ENCODE data around the gene RNF208. TPM values are rescaled to one million over a fixed set of nuclear protein-coding genes. Genes with fewer than 3 reads are reported as not detected.

Gene RNF208
- polyA plus RNA-seq, 1 of the 3 experiments (the other 2 are of a cell fraction): 2.7 TPM

GRCh38 chr9:137256362-137256761 lies 34.3 kb upstream of the RNF208 start:
- Histone ChIP-seq H3K9me3 (no peaks in the 10 kb centered on the region), H3K9me2 (no peaks in the 10 kb centered on the region), H3K4me2 (peak overlapping the region; percentile 95), H3F3A (replicated peaks; ENCODE audit: insufficient read depth) (no peaks in the 10 kb centered on the region), H3K27ac (ENCODE audit: low read depth in 2 of 2, low read length in 1 of 2) (no peak overlapping the region), H3K4me1 (ENCODE audit: control insufficient read depth in 1 of 2, insufficient read depth in 2 of 2, low read depth in 1 of 2, low read length in 1 of 2) (peaks cover 0 to 21% of the 10 kb centered on the region in 2 experiments; a peak in 1 of 4 replicates), H3K4me3 (ENCODE audit: low read depth in 2 of 2, low read length in 1 of 2) (peak overlapping the region; percentile 94 to 96), H3K36me3 (replicated peaks in 1 of 2; ENCODE audit: control insufficient read depth in 1 of 2, insufficient read depth in 2 of 2, low read length in 1 of 2) (peaks cover 10 to 15% of the 10 kb centered on the region in 2 experiments), H3K9ac (peak overlapping the region; percentile 88; the same call in 1 of the 2 replicates), H3K27me3 (ENCODE audit: insufficient read depth) (no peaks in the 10 kb centered on the region), H3K79me2 (ENCODE audit: insufficient read depth) (peaks cover 47% of the 10 kb centered on the region), H2AFZ (ENCODE audit: low read depth) (no peak overlapping the region), H4K20me1 (ENCODE audit: insufficient read depth) (peaks cover 12% of the 10 kb centered on the region; the same call in 1 of the 2 replicates)
- 91% methylated on average over 6 of the region's 15 CpGs for WGBS (ENCODE audit: low lambda C conversion rate)
- CTCF ChIA-PET: interaction anchor here (1.7 to 4.6 kb wide), 2 partner anchors 19 to 30 kb away, joined by 4 to 33 read pairs; no protein-coding TSS in a partner anchor
- TF ChIP-seq TCF12 (IDR thresholded peaks at IDR 0.05) (no peak), REST (IDR thresholded peaks at IDR 0.05; ENCODE audit: low read depth, low read length) (0 out of 2 replicates have a peak, but pooled peaks have one; percentile 56)
- DNase-seq: no peak
- POLR2A ChIA-PET: interaction anchor here (0.5 to 6.6 kb wide), 3 partner anchors 15 to 55 kb away, joined by 3 to 83 read pairs (median 3); partner anchors contain the start of gene TUBB4B

- CTCF ChIA-PET: interaction anchor here (0.7 to 4.6 kb wide), 4 partner anchors 13 to 28 kb away, joined by 3 to 33 read pairs (median 6); partner anchors contain the start of genes RNF224 and TUBB4B
- Histone ChIP-seq H3K27me3 (ENCODE audit: insufficient read depth) (no peaks in the 10 kb centered on the region), H3F3A (replicated peaks; ENCODE audit: insufficient read depth) (no peaks in the 10 kb centered on the region), H3K79me2 (ENCODE audit: insufficient read depth) (peaks cover 43% of the 10 kb centered on the region), H3K9ac (peak overlapping the region; percentile 88), H3K4me3 (ENCODE audit: low read depth in 2 of 2, low read length in 1 of 2) (peak overlapping the region; percentile 94 to 96), H3K4me2 (peak overlapping the region; percentile 95), H3K9me3 (no peaks in the 10 kb centered on the region), H4K20me1 (ENCODE audit: insufficient read depth) (peaks cover 12% of the 10 kb centered on the region; the same call in 1 of the 2 replicates), H3K9me2 (no peaks in the 10 kb centered on the region), H2AFZ (ENCODE audit: low read depth) (peak overlapping the region; percentile 85), H3K36me3 (replicated peaks in 1 of 2; ENCODE audit: control insufficient read depth in 1 of 2, insufficient read depth in 2 of 2, low read length in 1 of 2) (peaks cover 10 to 15% of the 10 kb centered on the region in 2 experiments), H3K27ac (ENCODE audit: low read depth in 2 of 2, low read length in 1 of 2) (peak overlapping the region; percentile 38 to 71; a peak in 3 of 4 replicates), H3K4me1 (ENCODE audit: control insufficient read depth in 1 of 2, insufficient read depth in 2 of 2, low read depth in 1 of 2, low read length in 1 of 2) (peaks cover 0 to 23% of the 10 kb centered on the region in 2 experiments; a peak in 1 of 4 replicates)
- TF ChIP-seq GABPA (IDR thresholded peaks at IDR 0.05; ENCODE audit: low read depth): no peak
- no peak for TF ChIP-seq NFIC (IDR thresholded peaks at IDR 0.05; ENCODE audit: borderline replicate concordance)
- TF ChIP-seq YY1 (IDR thresholded peaks at IDR 0.05; ENCODE audit: low read depth): no peak
- TF ChIP-seq MEF2A (IDR thresholded peaks at IDR 0.05; ENCODE audit: borderline replicate concordance, low read depth): no peak
- TF ChIP-seq, protein P1, sequence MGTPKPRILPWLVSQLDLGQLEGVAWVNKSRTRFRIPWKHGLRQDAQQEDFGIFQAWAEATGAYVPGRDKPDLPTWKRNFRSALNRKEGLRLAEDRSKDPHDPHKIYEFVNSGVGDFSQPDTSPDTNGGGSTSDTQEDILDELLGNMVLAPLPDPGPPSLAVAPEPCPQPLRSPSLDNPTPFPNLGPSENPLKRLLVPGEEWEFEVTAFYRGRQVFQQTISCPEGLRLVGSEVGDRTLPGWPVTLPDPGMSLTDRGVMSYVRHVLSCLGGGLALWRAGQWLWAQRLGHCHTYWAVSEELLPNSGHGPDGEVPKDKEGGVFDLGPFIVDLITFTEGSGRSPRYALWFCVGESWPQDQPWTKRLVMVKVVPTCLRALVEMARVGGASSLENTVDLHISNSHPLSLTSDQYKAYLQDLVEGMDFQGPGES (IDR thresholded peaks at IDR 0.05; ENCODE audit: low read depth, low read length): no peak
- TF ChIP-seq POLR2AphosphoS5 (IDR thresholded peaks at IDR 0.05; ENCODE audit: low read depth, low read length): no peak
- TF ChIP-seq RCOR1 (IDR thresholded peaks at IDR 0.05; ENCODE audit: low read length): no peak
- no peak for TF ChIP-seq EZH2phosphoT487 (IDR thresholded peaks at IDR 0.05; ENCODE audit: borderline replicate concordance, low read depth)
- TF ChIP-seq SMC3 (IDR thresholded peaks at IDR 0.05; ENCODE audit: low read depth, low read length): no peak
- TF ChIP-seq FOXM1 (IDR thresholded peaks at IDR 0.05; ENCODE audit: low read depth): no peak
- no peak for TF ChIP-seq JUND (IDR thresholded peaks at IDR 0.05)
- no peak for TF ChIP-seq CTCF (IDR thresholded peaks at IDR 0.05)
- TF ChIP-seq TEAD4 (IDR thresholded peaks at IDR 0.05; ENCODE audit: borderline replicate concordance, insufficient read depth): no peak
- no peak for TF ChIP-seq TCF12 (IDR thresholded peaks at IDR 0.05)
- TF ChIP-seq EP300 (IDR thresholded peaks at IDR 0.05; ENCODE audit: borderline replicate concordance in 1 of 2, low read depth in 1 of 2, low read length in 1 of 2): no peak
- TF ChIP-seq FOSL2 (IDR thresholded peaks at IDR 0.05; ENCODE audit: borderline replicate concordance, low read depth): no peak
- TF ChIP-seq MAX (IDR thresholded peaks at IDR 0.05; ENCODE audit: low read depth): no peak
- TF ChIP-seq USF1 (IDR thresholded peaks at IDR 0.05; ENCODE audit: borderline replicate concordance, low read depth): no peak
- POLR2A ChIA-PET: interaction anchor here (0.8 to 6.6 kb wide), 4 partner anchors 10 to 126 kb away, joined by 3 to 83 read pairs (median 4); partner anchors contain the start of gene TUBB4B
- no peak for DNase-seq
- WGBS (ENCODE audit: low lambda C conversion rate): 7% methylated on average over 22 of the region's 51 CpGs
These were observed 33.5 kb upstream of the RNF208 start for GRCh38 chr9:137255448-137256114.

All from SK-N-SH (cell line).